ENCODE results near the gene CABCOCO1.

The CABCOCO1 gene

GRCh38 chr10:61791216-61791615 is 128.5 kb downstream of the CABCOCO1 start:
- DNase-seq, result no peak

DNA sequence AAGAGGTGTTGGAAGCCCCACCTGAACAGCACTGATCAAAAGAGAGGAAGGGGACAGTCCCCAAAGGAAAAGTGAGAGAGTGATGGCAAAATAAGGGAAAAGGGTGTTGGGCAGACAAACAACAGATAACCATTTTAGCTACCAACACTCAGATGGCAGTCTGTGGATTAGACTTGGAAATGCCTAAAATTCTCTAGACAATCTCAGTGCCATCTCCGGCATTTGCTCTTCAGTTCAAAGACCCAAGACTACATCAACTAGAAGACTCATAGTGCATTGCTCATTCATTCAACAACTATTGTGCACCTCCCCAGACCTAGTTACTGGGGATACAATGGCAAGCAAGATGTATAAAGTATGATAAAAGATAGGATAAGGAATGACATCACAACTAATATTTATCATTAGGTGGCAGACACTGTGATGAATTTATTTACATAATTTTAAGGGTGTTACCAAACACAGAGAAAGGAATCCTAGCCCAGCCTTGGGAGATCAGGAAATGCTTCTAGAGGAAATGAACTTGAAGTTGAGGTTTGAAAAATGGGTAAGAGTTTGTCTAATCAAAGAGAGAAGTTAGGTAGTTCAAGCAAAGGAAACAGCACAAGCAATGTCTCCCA is 129.5 kb downstream of the CABCOCO1 start:
- no peak for DNase-seq

GRCh38 chr10:61792921-61793320 is 130.2 kb downstream of the CABCOCO1 start:
- no peak for DNase-seq

GRCh38 chr10:61793760-61794703 is 131.3 kb downstream of the CABCOCO1 start:
- no peak for DNase-seq

- DNase-seq, result no peak
Observed at GRCh38 chr10:61795147-61795546, 132.4 kb downstream of the CABCOCO1 start.

DNA sequence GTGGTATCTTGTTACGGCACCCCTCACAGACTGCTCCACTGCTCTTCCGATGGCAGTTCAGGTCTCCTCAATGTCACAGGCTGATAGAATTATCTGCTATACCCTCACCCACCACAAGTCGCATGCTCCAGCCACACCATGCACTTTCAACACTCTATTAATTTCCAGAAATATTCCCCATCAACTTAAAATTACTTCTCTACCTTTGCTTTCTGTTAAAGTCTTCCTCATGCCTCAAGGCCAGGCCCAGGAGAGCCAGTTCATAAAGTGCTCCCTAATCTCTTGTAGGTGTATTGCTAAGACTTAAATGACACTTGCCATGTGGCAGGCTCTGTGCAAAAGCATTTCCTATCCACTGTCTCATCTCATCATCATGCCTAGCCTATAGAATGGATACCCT is 132.8 kb downstream of the CABCOCO1 start:
- no peak for DNase-seq

DNA sequence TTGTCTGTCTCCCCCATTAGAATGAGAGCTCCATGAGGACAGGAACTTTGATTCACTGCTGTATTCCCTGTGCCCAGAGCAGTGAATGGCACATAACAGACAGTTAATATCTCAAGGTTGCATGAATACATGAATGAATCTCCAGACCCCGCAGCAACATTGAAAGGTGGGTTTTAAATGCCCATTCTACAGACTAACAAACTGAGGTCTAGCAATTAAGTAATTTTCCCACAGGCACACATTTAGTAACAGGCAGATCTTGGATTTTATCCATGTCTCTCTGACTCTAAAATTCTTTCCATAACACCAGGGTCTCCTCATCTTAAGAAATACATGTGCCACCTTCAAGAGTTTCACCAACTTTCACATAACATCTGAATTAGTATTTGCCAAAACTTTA is 134.1 kb downstream of the CABCOCO1 start:
- no peak for DNase-seq

GRCh38 chr10:61797304-61798153 is 134.8 kb downstream of the CABCOCO1 start:
- DNase-seq, result no peak

- no peak for DNase-seq
Observed at GRCh38 chr10:61798713-61799112, 136.0 kb downstream of the CABCOCO1 start.

DNA sequence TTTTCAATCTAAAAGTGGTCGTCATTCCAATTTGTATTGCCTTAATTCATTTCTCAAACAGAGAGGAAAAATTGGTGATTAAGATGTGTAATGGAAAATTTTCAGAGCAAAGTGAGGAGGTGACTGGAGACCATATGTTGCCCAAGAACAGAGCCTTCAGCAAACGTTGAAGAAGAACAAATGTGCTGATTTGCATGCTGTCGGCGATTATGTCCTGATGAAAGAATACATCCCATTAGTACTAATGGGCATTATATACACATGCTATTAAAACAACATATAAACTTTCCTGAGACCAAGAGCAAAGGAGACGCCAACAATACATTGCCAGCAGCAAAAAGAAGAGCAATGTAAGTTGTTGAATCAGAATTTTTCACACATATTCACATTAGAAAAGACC is 138.8 kb downstream of the CABCOCO1 start:
- no peak for DNase-seq

DNA sequence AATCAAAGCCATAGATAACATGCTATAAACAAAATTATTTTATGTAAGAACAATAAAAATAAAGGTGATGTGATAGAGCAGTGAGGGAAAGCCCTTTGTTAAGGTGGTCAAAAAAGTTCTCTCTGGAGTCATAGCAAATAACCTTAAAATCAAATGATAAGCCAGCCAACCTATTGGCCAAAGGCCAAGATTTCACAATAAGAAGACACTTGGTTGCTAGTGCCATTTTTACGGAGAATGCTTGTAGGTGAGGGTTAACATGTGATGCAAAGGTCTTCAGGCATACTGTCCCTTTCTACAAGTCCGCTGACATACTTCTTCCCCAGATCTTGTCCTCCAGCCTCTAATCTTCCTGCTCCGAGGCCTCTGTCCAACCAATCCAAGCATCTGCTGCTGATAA is 140.5 kb downstream of the CABCOCO1 start:
- no peak for DNase-seq

DNA sequence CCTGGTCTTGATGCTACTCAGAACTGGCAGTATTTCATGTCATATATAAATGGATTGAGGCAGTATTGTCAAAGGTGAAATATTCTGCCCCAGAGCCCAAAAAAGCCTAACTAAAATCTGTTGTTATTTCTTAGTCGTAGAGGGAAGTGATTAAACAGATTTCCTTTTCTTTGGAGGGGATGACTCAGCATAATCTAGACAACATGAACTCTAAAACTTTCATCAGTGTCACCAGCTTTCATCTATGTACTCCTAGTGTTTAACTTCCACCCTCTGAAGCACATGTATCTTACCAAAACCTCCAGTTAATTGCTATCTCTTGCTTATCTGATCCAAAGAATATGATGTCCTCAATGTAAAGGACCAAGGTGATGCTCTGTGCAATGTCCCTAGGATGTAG is 141.7 kb downstream of the CABCOCO1 start:
- no peak for DNase-seq

GRCh38 chr10:61805091-61805490 is 142.4 kb downstream of the CABCOCO1 start:
- no peak for DNase-seq

DNA sequence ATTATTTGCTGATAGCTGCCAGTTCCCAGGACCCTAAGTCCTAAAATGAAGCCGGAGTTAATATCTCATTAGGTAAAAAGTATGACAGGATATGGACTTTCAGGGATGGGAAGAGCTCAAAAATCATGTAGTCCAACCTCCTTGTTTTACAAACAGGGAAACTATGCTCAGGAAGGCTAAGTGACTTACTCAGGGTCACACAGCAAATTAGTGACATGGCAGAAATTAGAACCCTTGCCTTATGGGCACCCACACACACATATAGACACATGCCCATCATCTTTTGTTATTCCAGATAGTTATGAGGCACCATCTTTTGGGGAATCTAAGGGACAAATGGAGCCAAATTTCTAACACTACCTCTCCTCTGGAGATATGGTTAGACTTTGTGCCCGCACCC is 147.5 kb downstream of the CABCOCO1 start:
- no peak for DNase-seq

DNA sequence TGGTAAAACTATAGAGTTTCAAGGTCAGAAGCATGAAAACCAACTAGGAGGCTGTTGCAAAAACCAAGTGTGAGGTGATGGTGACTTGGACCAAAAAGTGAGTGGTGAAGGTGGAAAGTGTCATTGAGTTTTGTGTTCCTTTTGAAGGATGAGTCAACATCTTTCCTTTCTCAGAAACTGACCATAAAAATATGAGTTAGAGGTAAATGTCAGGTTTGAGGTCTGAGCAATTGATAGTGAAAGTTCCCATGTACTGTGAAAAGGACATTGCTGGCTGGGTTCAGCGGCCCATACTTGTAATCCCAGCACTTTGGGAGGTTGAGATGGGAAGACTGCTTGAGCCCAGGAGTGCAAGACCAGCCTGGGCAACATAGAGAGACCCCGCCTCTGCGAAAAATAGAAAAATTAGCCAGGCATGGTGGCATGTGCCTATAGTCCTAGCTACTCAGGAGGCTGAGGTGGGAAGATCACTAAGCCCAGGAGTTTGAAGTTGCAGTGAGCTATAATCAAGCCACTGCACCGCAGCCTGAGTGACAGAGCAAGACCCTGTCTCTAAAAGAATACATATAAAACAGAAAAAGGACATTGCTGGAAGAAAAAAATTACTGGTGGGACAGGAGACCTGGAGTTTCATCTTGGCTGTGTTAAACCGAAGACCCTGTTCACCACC is 149.5 kb downstream of the CABCOCO1 start:
- no peak for DNase-seq

DNA sequence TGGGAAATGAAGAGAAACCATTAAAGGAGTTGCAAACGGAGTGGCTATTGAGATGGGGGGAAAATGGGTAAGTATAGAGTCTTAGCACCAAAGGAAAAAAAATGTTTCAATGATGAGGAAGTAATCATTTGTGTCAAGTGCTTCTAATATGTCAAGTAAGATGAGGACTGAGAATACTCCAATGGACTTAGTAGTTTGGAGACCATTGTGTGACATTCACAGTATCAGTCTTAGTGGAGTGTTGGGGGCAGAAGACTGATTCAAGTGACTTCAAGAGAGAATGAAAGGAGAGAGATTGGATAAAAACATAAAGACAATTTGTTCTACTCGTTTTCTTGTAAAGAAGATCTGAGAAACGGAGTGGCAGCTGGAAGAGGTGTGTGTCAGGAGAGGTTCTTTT is 150.2 kb downstream of the CABCOCO1 start:
- no peak for DNase-seq

DNA sequence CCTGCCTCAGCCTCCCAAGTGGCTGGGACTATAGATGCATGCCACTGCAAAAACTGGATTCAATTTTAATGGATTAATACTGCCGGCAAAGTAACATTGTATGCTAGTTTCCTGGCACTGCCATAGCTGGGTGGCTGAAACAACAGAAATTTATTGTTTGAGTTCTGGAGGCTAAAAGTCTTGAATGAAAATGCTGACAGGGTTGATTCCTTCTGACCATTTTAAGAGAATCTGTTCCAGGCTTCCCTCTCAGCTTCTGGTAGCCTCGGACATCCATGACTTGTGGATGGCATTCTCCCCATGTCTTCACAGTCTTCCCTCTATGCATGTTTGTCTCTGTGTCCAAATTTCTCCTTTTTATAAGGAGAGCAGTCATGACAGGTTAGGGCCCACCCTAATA is 151.4 kb downstream of the CABCOCO1 start:
- no peak for DNase-seq

GRCh38 chr10:61815496-61815895 is 152.8 kb downstream of the CABCOCO1 start:
- no peak for DNase-seq
